Rectal smooth muscle tissue (tissue), 1 donor: ENCODE results near the gene NUFIP2.
"Not testable (repeated sequence)": the region's sequence is repeated elsewhere in the genome, so short reads cannot be mapped to it uniquely, and the experiment has no call there.

Source experiments
- H3K27ac ChIP-seq: one replicate; pipeline ENCODE4 v1.7.0; 2013; ENCODE audit warnings: low read depth, low read length, inconsistent platforms
- H3K27me3 ChIP-seq: one replicate; pipeline ENCODE4 v1.7.0; 2013; ENCODE audit warnings: low read length; ENCODE audit not compliant: control insufficient read depth, insufficient read depth
- H3K36me3 ChIP-seq: one replicate; pipeline ENCODE4 v1.7.0; 2013; ENCODE audit warnings: low read length; ENCODE audit not compliant: control insufficient read depth, insufficient read depth
- H3K4me1 ChIP-seq: one replicate; pipeline ENCODE4 v1.7.0; 2013; ENCODE audit warnings: low read length; ENCODE audit not compliant: control insufficient read depth, insufficient read depth
- H3K4me3 ChIP-seq: one replicate; pipeline ENCODE4 v1.7.0; 2013; ENCODE audit warnings: low read length
- H3K9ac ChIP-seq: one replicate; pipeline ENCODE4 v1.7.0; 2013; ENCODE audit warnings: low read length

NUFIP2 gene, protein sequence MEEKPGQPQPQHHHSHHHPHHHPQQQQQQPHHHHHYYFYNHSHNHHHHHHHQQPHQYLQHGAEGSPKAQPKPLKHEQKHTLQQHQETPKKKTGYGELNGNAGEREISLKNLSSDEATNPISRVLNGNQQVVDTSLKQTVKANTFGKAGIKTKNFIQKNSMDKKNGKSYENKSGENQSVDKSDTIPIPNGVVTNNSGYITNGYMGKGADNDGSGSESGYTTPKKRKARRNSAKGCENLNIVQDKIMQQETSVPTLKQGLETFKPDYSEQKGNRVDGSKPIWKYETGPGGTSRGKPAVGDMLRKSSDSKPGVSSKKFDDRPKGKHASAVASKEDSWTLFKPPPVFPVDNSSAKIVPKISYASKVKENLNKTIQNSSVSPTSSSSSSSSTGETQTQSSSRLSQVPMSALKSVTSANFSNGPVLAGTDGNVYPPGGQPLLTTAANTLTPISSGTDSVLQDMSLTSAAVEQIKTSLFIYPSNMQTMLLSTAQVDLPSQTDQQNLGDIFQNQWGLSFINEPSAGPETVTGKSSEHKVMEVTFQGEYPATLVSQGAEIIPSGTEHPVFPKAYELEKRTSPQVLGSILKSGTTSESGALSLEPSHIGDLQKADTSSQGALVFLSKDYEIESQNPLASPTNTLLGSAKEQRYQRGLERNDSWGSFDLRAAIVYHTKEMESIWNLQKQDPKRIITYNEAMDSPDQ

GRCh38 chr17:29293890-29294579 lies at the start of gene NUFIP2:
NUFIP2 (minus strand) TSS chr17:29294148; CDS start chr17:29294059, 89 bp downstream.
- Histone ChIP-seq H3K9ac (peak within 1 kb of the TSS; percentile 99), H3K4me3 (peak within 1 kb of the TSS; percentile 99), H3K4me1 (peaks cover 13% of the 10 kb centered on the region), H3K27me3 (no peaks in the 10 kb centered on the region), H3K27ac (peak within 1 kb of the TSS; percentile 97), H3K36me3 (no peaks in the 10 kb centered on the region)

DNA sequence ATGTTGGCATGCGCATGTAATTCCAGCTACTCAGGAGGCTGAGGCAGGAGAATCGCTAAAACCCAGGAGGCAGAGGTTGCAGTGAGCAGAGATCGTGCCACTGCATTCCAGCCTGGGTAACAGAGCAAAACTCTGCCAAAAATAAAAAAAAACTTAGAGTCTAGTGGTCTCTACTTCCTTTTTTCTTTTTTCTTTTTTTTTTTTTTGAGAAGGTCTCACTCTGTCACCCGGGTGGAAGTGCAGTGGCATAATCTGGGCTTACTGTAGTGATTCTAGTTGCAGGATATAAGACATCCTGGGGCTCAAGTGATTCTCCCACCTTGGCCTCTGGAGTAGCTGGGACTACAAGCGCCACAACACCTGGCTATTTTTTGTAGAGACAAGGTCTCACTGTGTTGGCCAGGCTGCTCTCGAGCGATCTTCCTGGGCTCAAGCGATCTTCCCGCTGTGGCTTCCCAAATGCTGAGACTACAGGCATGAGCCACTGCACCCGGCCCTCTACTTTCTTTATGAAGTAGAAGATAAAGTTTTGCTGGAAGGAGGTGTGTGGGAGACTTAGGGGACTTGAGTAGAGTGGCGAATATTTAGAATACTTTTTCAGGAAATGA lies 48.3 kb upstream of the NUFIP2 start:
- Histone ChIP-seq H3K4me3 (no peak overlapping the region), H3K4me1 (no peaks in the 10 kb centered on the region), H3K9ac (no peak overlapping the region), H3K27me3 (no peaks in the 10 kb centered on the region), H3K36me3 (no peaks in the 10 kb centered on the region), H3K27ac (no peak overlapping the region)

DNA sequence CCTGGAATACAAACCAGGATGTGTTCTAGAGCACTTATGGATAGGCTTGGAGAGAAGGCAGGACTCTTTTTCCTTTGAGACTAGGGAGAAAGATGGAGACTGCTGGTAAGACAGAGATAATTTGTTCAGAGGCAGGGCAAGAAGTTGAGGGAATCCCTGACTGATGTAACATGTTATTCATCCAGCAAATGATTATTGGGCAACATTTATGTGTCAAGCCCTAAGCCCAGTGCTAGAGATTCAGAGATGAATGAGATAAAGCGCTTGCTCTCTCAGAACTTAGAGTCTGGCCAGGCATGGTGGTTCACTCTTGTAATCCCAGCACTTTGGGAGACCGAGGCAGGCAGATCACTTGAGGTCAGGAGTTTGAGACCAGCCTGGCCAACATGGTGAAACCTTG lies 47.8 kb upstream of the NUFIP2 start:
- no peaks in the 10 kb centered on the region for H3K36me3 ChIP-seq

GRCh38 chr17:29339016-29339415 lies 45.1 kb upstream of the NUFIP2 start:
- H3K27me3 ChIP-seq, H3K9ac ChIP-seq, H3K27ac ChIP-seq, H3K36me3 ChIP-seq, H3K4me1 ChIP-seq, H3K4me3 ChIP-seq: not testable (repeated sequence)

More for the DNA sequence above, 47.8 kb upstream of the NUFIP2 start:
- Histone ChIP-seq H3K4me3 (no peak overlapping the region), H3K27me3 (no peaks in the 10 kb centered on the region), H3K4me1 (no peaks in the 10 kb centered on the region), H3K9ac (no peak overlapping the region), H3K27ac (no peak overlapping the region)

DNA sequence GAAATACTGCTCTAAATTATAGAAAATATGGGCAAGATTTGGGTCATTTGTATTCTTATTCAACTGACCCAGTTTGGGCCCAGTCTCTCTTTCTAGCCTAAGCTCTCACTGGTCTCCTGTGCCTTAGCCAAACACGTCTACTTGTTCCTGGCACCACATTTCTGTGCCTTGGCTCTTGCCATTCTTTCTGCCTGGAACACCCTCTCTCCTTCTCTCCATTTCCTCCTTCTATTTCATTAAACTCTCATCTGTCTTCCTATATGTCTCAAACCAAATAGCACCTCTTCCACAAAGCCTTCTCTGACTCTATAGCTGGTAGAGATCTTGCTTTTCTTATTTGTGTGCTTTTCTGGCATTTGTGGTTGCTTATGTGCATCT lies 37.7 kb upstream of the NUFIP2 start:
- Histone ChIP-seq H3K36me3 (no peaks in the 10 kb centered on the region), H3K4me3 (no peak overlapping the region), H3K27ac (no peak overlapping the region), H3K27me3 (no peaks in the 10 kb centered on the region), H3K4me1 (no peaks in the 10 kb centered on the region), H3K9ac (no peak overlapping the region)

DNA sequence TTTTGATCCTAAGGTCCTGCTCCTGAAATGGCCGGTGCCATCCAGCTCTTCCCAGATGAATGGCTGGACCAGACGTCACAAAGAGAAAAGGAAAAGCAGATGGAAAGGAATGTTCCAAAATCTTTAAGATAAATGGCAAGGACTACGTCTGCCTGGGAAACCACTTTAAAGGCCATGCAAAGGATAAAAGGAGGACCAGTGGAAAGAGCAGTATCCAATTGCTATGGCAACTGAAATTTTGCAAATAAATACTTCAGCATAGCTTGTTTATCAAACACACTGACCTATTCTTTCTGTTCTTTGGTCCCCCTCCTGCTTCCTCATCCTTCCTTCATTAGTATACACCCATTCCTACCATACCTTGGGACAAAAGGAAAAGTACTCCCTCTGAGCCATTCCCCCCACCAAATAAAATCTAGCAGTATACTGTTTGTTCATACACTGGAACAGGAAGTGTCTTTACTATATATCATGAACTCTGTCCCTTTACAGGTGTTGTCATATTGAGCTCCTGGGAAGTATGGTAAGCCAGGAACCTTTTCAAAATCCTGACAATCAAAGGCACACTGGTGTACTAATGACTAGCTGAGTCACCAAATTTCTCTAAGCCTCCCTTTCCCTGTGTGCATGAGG lies 37.2 kb upstream of the NUFIP2 start:
- H3K36me3 ChIP-seq = no peaks in the 10 kb centered on the region
- H3K27me3 ChIP-seq = no peaks in the 10 kb centered on the region
- H3K4me3 ChIP-seq = no peak overlapping the region
- H3K4me1 ChIP-seq = no peaks in the 10 kb centered on the region
- no peak overlapping the region for H3K9ac ChIP-seq
- no peak overlapping the region for H3K27ac ChIP-seq

DNA sequence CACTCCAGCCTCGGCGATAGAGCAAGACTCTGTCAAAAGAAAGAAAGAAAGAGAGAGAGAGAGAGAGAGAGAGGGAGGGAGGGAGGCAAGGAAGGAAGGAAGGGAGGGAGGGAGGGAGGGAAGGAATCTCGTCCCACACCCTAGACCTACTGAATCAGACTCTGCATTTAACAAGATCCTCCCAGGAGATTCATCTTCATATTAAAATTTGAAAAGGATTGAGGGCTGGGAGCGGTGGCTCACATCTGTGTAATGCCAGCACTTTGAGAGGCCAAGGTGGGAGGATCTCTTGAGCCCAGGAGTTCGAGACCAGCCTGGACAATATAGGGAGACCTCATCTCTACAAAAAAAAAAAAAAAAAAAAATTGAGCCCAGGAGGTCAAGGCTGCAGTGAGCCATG lies 33.5 kb upstream of the NUFIP2 start:
- no peaks in the 10 kb centered on the region for H3K36me3 ChIP-seq
- H3K27ac ChIP-seq = no peak overlapping the region
- H3K9ac ChIP-seq = no peak overlapping the region
- no peak overlapping the region for H3K4me3 ChIP-seq
- no peaks in the 10 kb centered on the region for H3K27me3 ChIP-seq
- H3K4me1 ChIP-seq = no peaks in the 10 kb centered on the region

DNA sequence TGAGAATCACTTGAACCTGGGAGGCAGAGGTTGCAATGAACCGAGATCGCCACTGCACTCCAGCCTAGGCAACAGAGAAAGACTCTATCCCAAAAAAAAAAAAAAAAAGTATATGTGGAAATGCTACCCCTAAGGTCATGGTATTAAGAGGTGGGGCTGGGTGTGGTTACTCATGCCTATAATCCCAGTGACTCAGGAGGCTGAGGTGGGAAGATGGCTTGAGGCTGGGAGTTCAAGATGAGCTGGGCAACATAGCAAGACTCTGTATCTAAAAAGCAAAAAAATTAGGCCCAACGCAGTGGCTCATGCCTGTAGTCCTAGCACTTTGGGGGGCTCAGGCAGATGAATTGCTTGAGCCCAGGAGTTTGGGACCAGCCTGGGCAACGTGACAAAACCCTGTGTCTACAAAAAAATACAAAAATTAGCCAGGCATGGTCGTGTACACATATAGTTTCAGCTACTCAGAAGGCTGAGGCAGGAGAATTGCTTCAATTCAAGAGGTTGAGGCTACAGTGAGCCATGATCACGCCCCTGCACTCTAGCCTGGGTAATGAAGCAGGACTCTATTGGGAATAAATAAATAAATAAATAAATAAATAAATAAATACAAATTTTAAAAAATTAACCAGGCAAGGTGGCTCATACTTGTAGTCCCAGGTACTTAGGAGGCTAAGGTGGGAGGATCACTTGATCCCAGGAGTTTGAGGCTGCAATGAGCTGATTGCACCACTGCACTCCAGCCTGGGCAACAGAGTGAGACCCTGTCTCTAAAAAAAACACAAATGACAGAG lies 32.3 kb upstream of the NUFIP2 start:
- H3K4me1 ChIP-seq = no peaks in the 10 kb centered on the region
- H3K9ac ChIP-seq = no peak overlapping the region
- no peak overlapping the region for H3K27ac ChIP-seq
- no peak overlapping the region for H3K4me3 ChIP-seq
- H3K27me3 ChIP-seq = no peaks in the 10 kb centered on the region
- no peaks in the 10 kb centered on the region for H3K36me3 ChIP-seq

DNA sequence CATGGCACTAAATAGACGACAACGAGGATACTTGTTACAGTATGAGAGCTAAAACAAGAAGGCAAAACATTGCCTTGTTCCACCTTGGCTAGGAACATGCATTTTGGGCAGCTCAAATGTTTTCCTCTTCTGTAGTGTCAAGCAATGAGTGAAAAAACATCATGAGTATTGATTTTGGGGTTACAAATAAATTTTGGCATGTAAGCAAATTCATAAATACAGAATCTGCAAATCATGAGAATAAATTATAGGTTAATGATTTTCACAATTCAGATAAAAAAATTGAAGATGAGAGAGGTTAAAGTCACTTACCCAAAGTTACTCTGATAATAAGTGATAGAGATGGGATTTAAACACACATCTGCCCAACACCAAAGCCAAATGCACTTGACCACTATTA lies 28.4 kb upstream of the NUFIP2 start:
- no peak overlapping the region for H3K4me3 ChIP-seq
- H3K27me3 ChIP-seq = no peaks in the 10 kb centered on the region
- H3K4me1 ChIP-seq = no peaks in the 10 kb centered on the region
- H3K27ac ChIP-seq = no peak overlapping the region
- H3K9ac ChIP-seq = no peak overlapping the region
- no peaks in the 10 kb centered on the region for H3K36me3 ChIP-seq

GRCh38 chr17:29303386-29303785 lies 9.4 kb upstream of the NUFIP2 start:
- no peak overlapping the region for H3K27ac ChIP-seq
- no peaks in the 10 kb centered on the region for H3K27me3 ChIP-seq
- H3K4me1 ChIP-seq = no peaks in the 10 kb centered on the region
- no peak overlapping the region for H3K9ac ChIP-seq
- H3K36me3 ChIP-seq = no peaks in the 10 kb centered on the region
- H3K4me3 ChIP-seq = no peak overlapping the region

DNA sequence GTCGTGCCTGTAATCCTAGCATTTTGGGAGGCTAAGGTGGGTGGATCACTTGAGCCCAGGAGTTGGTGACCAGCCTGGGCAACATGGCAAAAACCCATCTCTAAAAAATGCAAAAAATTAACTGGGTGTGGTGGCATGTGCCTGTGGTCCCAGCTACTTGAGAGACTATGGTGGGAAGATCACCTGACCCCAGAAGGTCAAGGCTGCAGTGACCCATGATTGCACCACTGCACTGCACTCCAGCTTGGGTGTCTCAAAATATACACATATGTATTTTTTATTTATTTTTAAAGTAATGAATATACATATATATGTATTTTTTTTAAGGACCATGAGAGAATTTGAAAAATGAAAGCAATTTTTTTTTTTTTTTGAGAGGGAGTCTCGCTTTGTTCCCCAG lies 5.1 kb upstream of the NUFIP2 start:
- peaks cover 3% of the 10 kb centered on the region for H3K4me1 ChIP-seq
- no peak overlapping the region for H3K4me3 ChIP-seq
- no peak overlapping the region for H3K9ac ChIP-seq
- H3K27me3 ChIP-seq = no peaks in the 10 kb centered on the region
- H3K27ac ChIP-seq = no peak overlapping the region
- no peaks in the 10 kb centered on the region for H3K36me3 ChIP-seq
